ENCODE data around the gene TMEM130.

TMEM130 gene

DNA sequence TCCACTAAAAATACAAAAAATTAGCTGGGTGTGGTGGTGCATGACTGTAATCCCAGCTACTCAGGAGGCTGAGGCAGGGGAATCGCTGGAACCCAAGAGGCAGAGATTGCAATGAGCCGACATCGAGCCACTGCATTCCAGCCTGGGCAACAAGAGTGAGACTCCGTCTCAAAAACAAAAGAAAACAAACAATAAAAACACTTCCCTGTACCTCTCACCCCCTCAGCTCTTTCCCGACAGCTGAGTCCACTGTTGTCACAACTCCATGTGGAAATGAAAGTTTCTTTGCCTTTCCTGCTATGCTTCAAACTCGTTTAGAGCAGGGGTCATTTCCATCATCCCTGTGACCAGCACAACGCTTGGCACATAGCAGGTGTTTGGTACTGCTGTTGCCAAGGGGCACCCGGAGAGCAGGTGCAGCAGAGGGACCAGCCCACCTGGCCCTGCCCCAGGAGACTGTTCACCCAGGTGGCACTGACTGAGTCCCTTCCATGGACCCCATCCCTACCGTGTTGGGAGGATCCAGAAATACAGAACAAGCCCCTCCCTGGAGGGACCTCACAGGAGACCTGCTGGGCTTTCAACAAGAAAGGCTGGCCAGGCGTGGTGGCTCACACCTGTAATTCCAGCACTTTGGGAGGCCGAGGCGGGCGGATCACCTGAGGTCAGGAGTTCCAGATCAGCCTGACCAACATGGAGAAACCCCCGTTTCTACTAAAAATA lies 4.9 kb downstream of the TMEM130 start:
- H3K27ac Mint-ChIP-seq = no peak overlapping the region
- H3K27me3 Mint-ChIP-seq (ENCODE audit: low read depth) = peaks cover 26% of the 10 kb centered on the region
- peaks cover 4% of the 10 kb centered on the region for H3K4me1 Mint-ChIP-seq
- TF ChIP-seq, protein P1, sequence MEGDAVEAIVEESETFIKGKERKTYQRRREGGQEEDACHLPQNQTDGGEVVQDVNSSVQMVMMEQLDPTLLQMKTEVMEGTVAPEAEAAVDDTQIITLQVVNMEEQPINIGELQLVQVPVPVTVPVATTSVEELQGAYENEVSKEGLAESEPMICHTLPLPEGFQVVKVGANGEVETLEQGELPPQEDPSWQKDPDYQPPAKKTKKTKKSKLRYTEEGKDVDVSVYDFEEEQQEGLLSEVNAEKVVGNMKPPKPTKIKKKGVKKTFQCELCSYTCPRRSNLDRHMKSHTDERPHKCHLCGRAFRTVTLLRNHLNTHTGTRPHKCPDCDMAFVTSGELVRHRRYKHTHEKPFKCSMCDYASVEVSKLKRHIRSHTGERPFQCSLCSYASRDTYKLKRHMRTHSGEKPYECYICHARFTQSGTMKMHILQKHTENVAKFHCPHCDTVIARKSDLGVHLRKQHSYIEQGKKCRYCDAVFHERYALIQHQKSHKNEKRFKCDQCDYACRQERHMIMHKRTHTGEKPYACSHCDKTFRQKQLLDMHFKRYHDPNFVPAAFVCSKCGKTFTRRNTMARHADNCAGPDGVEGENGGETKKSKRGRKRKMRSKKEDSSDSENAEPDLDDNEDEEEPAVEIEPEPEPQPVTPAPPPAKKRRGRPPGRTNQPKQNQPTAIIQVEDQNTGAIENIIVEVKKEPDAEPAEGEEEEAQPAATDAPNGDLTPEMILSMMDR (IDR thresholded peaks at IDR 0.05; ENCODE audit: unreplicated experiment in 3 of 3) = no peak
- no peak overlapping the region for H3K4me3 Mint-ChIP-seq
- H3K36me3 Mint-ChIP-seq (ENCODE audit: low read depth) = no peaks in the 10 kb centered on the region
- no peaks in the 10 kb centered on the region for H3K9me3 Mint-ChIP-seq

DNA sequence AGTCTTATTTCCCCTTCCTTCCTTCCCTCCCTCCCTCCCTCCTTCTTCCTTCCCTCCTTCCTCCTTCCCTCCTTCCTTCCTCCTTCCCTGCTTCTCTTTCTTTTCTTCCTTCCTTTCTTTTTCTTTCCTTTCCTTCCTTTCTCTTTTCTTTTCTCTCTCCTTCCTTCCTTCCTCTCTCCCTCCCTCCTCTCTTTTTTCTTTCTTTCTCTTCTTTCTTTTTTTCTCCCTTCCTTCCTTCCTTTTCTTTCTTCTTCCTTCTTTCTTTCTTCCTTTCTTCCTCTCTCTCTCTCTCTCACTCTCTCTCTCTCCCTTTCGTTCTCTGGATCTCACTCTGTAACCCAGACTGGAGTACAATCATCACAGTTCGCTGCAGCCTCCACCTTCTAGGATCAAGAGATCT lies 6.2 kb downstream of the TMEM130 start:
- Mint-ChIP-seq H3K36me3 (ENCODE audit: low read depth) (no peaks in the 10 kb centered on the region), H3K9me3 (no peaks in the 10 kb centered on the region), H3K27me3 (ENCODE audit: low read depth) (peaks cover 19% of the 10 kb centered on the region)

DNA sequence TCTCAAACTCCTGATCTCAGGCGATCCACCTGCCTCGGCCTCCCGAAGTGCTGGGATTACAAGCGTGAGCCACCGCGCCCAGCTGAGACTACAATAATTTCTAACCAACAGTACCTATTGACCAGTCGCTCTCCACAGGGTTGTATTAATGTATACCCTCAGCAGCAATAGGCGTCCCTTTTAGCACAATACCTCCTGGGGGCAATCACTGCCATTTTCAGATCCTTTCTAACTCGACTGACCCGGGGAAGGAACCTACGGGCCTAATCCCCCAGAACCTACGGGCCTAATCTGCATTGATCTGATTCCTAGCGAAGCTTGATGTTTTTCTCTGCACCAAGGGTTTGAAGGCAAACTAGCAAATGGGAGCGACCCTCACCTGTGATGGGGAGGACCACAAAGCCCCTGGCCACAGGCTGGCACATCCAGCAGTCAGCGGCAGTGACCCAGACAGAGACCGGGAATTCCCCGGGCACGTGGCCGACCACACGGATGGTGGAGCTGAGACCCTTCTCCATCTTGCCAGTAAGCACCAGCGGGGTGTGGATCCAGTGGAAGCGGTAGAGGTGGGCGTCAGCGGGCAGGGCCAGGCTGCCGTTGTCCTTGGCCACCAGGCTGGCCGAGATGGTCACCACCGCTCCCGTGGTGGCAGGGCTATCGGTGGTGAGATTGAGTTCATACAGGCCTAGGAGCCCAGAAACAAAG lies 6.9 kb downstream of the TMEM130 start:
- Mint-ChIP-seq H3K9me3 (no peaks in the 10 kb centered on the region), H3K4me1 (peaks cover 4% of the 10 kb centered on the region), H3K27ac (no peak overlapping the region), H3K4me3 (no peak overlapping the region), H3K36me3 (ENCODE audit: low read depth) (no peaks in the 10 kb centered on the region), H3K27me3 (ENCODE audit: low read depth) (peaks cover 13% of the 10 kb centered on the region)
- TF ChIP-seq, protein P1 (IDR thresholded peaks at IDR 0.05; ENCODE audit: unreplicated experiment in 3 of 3) = no peak

More for the DNA sequence above, 6.2 kb downstream of the TMEM130 start:
- TF ChIP-seq, protein P1 (IDR thresholded peaks at IDR 0.05; ENCODE audit: unreplicated experiment in 3 of 3) = no peak
- Mint-ChIP-seq H3K27ac (no peak overlapping the region), H3K4me1 (peaks cover 4% of the 10 kb centered on the region), H3K4me3 (no peak overlapping the region)

DNA sequence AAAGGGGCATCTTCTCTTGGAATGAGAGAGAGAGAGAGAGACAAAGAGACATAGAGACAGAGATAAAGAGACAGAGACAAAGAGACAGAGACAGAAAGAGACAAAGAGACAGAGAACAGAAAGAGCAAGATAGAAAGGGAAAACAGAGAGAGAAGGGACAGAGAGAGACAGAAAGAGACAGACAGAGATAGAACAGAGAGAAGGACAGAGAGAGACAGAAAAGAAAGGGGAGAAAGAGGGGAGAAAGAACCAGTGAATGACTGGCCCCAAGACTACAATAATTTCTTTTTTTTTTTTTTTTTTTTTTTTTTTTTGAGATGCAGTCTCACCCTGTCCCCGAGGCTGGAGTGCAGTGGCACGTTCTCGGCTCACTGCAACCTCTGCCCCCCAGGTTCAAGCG lies 7.6 kb downstream of the TMEM130 start:
- Mint-ChIP-seq H3K36me3 (ENCODE audit: low read depth) (no peaks in the 10 kb centered on the region), H3K9me3 (no peaks in the 10 kb centered on the region), H3K4me1 (peaks cover 2% of the 10 kb centered on the region), H3K27ac (no peak overlapping the region), H3K27me3 (ENCODE audit: low read depth) (peaks cover 12% of the 10 kb centered on the region), H3K4me3 (no peak overlapping the region)
- TF ChIP-seq, protein P1 (IDR thresholded peaks at IDR 0.05; ENCODE audit: unreplicated experiment in 3 of 3) = no peak

DNA sequence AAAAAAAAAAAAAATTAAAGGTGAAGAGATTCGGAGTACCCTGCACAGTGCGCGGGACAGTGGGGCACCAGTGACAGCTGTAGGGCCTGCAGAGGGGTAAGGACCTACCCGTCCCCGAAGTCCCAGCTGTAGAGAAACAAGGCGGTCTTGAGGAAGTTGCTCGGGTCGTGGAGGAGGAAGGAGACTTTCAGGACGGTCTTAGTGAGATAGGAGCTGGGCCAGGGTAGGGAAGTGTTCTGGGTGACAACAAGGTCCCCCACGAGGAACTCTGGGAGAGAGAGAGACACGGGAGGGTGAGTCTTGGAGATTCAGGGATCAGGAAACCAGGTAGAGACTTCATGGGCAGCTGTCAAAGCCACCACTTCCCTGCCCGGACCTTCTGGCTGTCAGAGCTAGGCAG lies 9.7 kb downstream of the TMEM130 start:
- Mint-ChIP-seq H3K36me3 (ENCODE audit: low read depth) (no peaks in the 10 kb centered on the region), H3K9me3 (no peaks in the 10 kb centered on the region), H3K4me3 (no peak overlapping the region), H3K4me1 (no peaks in the 10 kb centered on the region), H3K27ac (no peak overlapping the region), H3K27me3 (ENCODE audit: low read depth) (no peaks in the 10 kb centered on the region)
- TF ChIP-seq, protein P1 (IDR thresholded peaks at IDR 0.05; ENCODE audit: unreplicated experiment in 3 of 3) = no peak
